GM12865 (cell line): ENCODE data around the gene ATP8A2.

Source experiments
- DNase-seq: peaks from one replicate; pipeline ENCODE4 v3.0.0; 2010; ENCODE audit warnings: low read depth
- H3K4me3 ChIP-seq: 2 replicates; pipeline ENCODE4 v1.5.1; 2011; ENCODE audit warnings: mild to moderate bottlenecking, low read depth, low read length, control low read depth
- CTCF ChIP-seq: IDR thresholded peaks from 2 replicates; pipeline ENCODE4 v1.5.1; 2011; ENCODE audit warnings: low read length, control low read depth, low read depth, inconsistent platforms; ENCODE audit not compliant: insufficient read depth; ENCODE audit errors: missing control alignments

ATP8A2 gene

GRCh38 chr13:25679936-25680335, 308.2 kb downstream of the ATP8A2 start:
- DNase-seq = no peak
- no peak for TF ChIP-seq CTCF
- H3K4me3 ChIP-seq = no peak overlapping the region

- no peak overlapping the region for H3K4me3 ChIP-seq
- no peak for DNase-seq
- TF ChIP-seq CTCF = no peak
Observed at GRCh38 chr13:25682276-25682675, 310.5 kb downstream of the ATP8A2 start.

GRCh38 chr13:25683056-25683455, 311.3 kb downstream of the ATP8A2 start:
- H3K4me3 ChIP-seq = no peak overlapping the region
- no peak for TF ChIP-seq CTCF
- no peak for DNase-seq

GRCh38 chr13:25683662-25684370, 312.0 kb downstream of the ATP8A2 start:
- TF ChIP-seq CTCF = no peak
- no peak overlapping the region for H3K4me3 ChIP-seq
- DNase-seq = no peak

- no peak for DNase-seq
- H3K4me3 ChIP-seq = no peak overlapping the region
- no peak for TF ChIP-seq CTCF
Observed at GRCh38 chr13:25684491-25684890, 312.7 kb downstream of the ATP8A2 start.

- no peak for DNase-seq
- TF ChIP-seq CTCF = no peak
- no peak overlapping the region for H3K4me3 ChIP-seq
Observed at GRCh38 chr13:25686831-25687470, 315.2 kb downstream of the ATP8A2 start.
